IMR-90 (cell line): ENCODE measurements around the gene NUDT3. TPM values are rescaled to one million over a fixed set of nuclear protein-coding genes. Genes with fewer than 3 reads are reported as not detected.

Experiments used
- ATAC-seq: fragments of 200-7000 bp; cut with Tn5 transposase; 2 replicates; pipeline ENCODE4 v1.9.1; 2020; ENCODE audit warnings: low read depth, mild to moderate bottlenecking, moderate library complexity
- BruUV-seq: library from RNA; stranded (reverse); fragments of 400-500 nt; replicated peaks from 2 replicates; lab custom pipeline; 2021; lab: Mats Ljungman, UMichigan
- CTCF ChIA-PET: fragments of 300-600 bp; formaldehyde crosslinking; extraction: SDS; loops from one replicate; lab custom pipeline; 2021; ENCODE audit warnings: antibody characterized with exemption; lab: Yijun Ruan, JAX
- POLR2A ChIA-PET: fragments of 300-600 bp; sonication (Branson Sonifier 250); formaldehyde crosslinking; loops from one replicate; lab custom pipeline; 2022; ENCODE audit warnings: antibody characterized with exemption; ENCODE audit not compliant: unreplicated experiment; lab: Charles Lee
- DNase-seq: peaks from one replicate; pipeline ENCODE4 v3.0.0; 2013
- H2AFZ ChIP-seq: replicated peaks from 2 replicates; pipeline ENCODE3; 2013; ENCODE audit warnings: low read length, mild to moderate bottlenecking; ENCODE audit not compliant: poor library complexity
- H2AK5ac ChIP-seq: 2 replicates; pipeline ENCODE4 v1.6.1; 2013; ENCODE audit warnings: low read depth, low read length, inconsistent platforms
- H2AK9ac ChIP-seq: replicated peaks from 2 replicates; pipeline ENCODE3; 2013; ENCODE audit warnings: mild to moderate bottlenecking, low read depth, low read length, moderate library complexity; ENCODE audit not compliant: poor library complexity
- H2BK120ac ChIP-seq: 2 replicates; pipeline ENCODE4 v1.6.1; 2013; ENCODE audit warnings: low read depth, low read length, inconsistent platforms
- H2BK15ac ChIP-seq: 3 replicates; pipeline ENCODE4 v1.6.1; 2013; ENCODE audit warnings: low read depth, low read length, inconsistent platforms
- H2BK20ac ChIP-seq: 2 replicates; pipeline ENCODE4 v1.6.1; 2013; ENCODE audit warnings: low read depth, mild to moderate bottlenecking, inconsistent platforms, low read length, moderate library complexity
- H2BK5ac ChIP-seq: 2 replicates; pipeline ENCODE4 v1.6.1; 2013; ENCODE audit warnings: mild to moderate bottlenecking, low read depth, low read length, inconsistent platforms; ENCODE audit not compliant: poor library complexity, severe bottlenecking
- H3K14ac ChIP-seq: replicated peaks from 2 replicates; pipeline ENCODE4 v1.6.1; 2013; ENCODE audit warnings: low read depth, low read length, inconsistent platforms
- H3K18ac ChIP-seq: 2 replicates; pipeline ENCODE4 v1.6.1; 2013; ENCODE audit warnings: low read depth, low read length, control low read depth
- H3K23ac ChIP-seq: 2 replicates; pipeline ENCODE4 v1.6.1; 2013; ENCODE audit warnings: low read depth, low read length, inconsistent platforms
- H3K27ac ChIP-seq: 2 replicates; pipeline ENCODE4 v1.5.1; 2013; ENCODE audit warnings: mild to moderate bottlenecking, control low read depth, low read length; ENCODE audit not compliant: insufficient read depth
- H3K27me3 ChIP-seq: 2 replicates; pipeline ENCODE4 v1.6.1; 2013; ENCODE audit warnings: low read length; ENCODE audit not compliant: control insufficient read depth, insufficient read depth
- H3K36me3 ChIP-seq: 2 replicates; pipeline ENCODE4 v1.6.1; 2013; ENCODE audit warnings: low read length, mixed read lengths; ENCODE audit not compliant: control insufficient read depth, insufficient read depth
- H3K4ac ChIP-seq: 2 replicates; pipeline ENCODE4 v1.6.1; 2013; ENCODE audit warnings: low read depth, low read length, inconsistent platforms
- H3K4me1 ChIP-seq: 2 replicates; pipeline ENCODE4 v1.6.1; 2013; ENCODE audit warnings: low read length, mixed read lengths; ENCODE audit not compliant: control insufficient read depth, insufficient read depth
- H3K4me2 ChIP-seq: 2 replicates; pipeline ENCODE4 v1.6.1; 2013; ENCODE audit warnings: low read depth, mild to moderate bottlenecking, control low read depth, low read length, moderate library complexity
- H3K4me3 ChIP-seq: 2 replicates; pipeline ENCODE4 v1.5.1; 2013; ENCODE audit warnings: low read depth, mild to moderate bottlenecking, control low read depth, low read length, moderate library complexity; ENCODE audit not compliant: insufficient read depth
- H3K56ac ChIP-seq: 2 replicates; pipeline ENCODE4 v1.6.1; 2013; ENCODE audit warnings: low read length, inconsistent platforms; ENCODE audit not compliant: insufficient read depth; ENCODE audit errors: extremely low read depth
- H3K79me1 ChIP-seq, 2 experiments: 2 replicates each; pipeline ENCODE4 v1.6.1; 2013; ENCODE audit warnings: low read length in 2 of 2, inconsistent platforms in 1 of 2, low read depth in 1 of 2
- H3K9ac ChIP-seq: 2 replicates; pipeline ENCODE4 v1.6.1; 2013; ENCODE audit warnings: low read depth, low read length, control low read depth
- H3K9me1 ChIP-seq: 2 replicates; pipeline ENCODE4 v1.6.1; 2013; ENCODE audit warnings: low read length, inconsistent platforms; ENCODE audit not compliant: insufficient read depth
- H3K9me3 ChIP-seq: 2 replicates; pipeline ENCODE4 v1.6.1; 2013; ENCODE audit warnings: low read length; ENCODE audit not compliant: control insufficient read depth, insufficient read depth
- H4K20me1 ChIP-seq: 2 replicates; pipeline ENCODE4 v1.6.1; 2013; ENCODE audit warnings: low read length, inconsistent platforms; ENCODE audit not compliant: insufficient read depth
- H4K5ac ChIP-seq: 2 replicates; pipeline ENCODE4 v1.6.1; 2013; ENCODE audit warnings: mild to moderate bottlenecking, low read depth, low read length, control low read depth
- H4K8ac ChIP-seq, 2 experiments: 2 replicates each; pipeline ENCODE4 v1.6.1; 2013; ENCODE audit warnings: low read depth in 2 of 2, low read length in 2 of 2, control low read depth in 1 of 2, inconsistent platforms in 1 of 2
- H4K91ac ChIP-seq: 2 replicates; pipeline ENCODE4 v1.6.1; 2013; ENCODE audit warnings: low read depth, low read length, inconsistent platforms; ENCODE audit not compliant: insufficient read depth
- BHLHE40 ChIP-seq: fragments of 150-350 bp; IDR thresholded peaks from 2 replicates; pipeline ENCODE4 v1.6.1; 2016; ENCODE audit warnings: mild to moderate bottlenecking, low read depth, low read length
- CEBPB ChIP-seq: IDR thresholded peaks from 2 replicates; pipeline ENCODE4 v1.6.1; 2012; ENCODE audit warnings: low read depth, low read length, improper control_type of control experiment
- FOS ChIP-seq: fragments of 150-350 bp; IDR thresholded peaks from 2 replicates; pipeline ENCODE4 v1.6.1; 2016; ENCODE audit warnings: low read depth, low read length
- MAFK ChIP-seq: IDR thresholded peaks from 2 replicates; pipeline ENCODE4 v1.6.1; 2012; ENCODE audit warnings: low read depth, low read length, improper control_type of control experiment
- MAZ ChIP-seq: IDR thresholded peaks from 2 replicates; pipeline ENCODE4 v1.6.1; 2012; ENCODE audit warnings: low read depth, mild to moderate bottlenecking, low read length, improper control_type of control experiment, moderate library complexity, borderline replicate concordance
- NFE2L2 ChIP-seq: fragments of 150-350 bp; IDR thresholded peaks from 2 replicates; pipeline ENCODE4 v1.6.1; 2016; ENCODE audit warnings: low read depth, mild to moderate bottlenecking, low read length
- POLR2A ChIP-seq: IDR thresholded peaks from 2 replicates; pipeline ENCODE4 v1.6.1; 2012; ENCODE audit warnings: mild to moderate bottlenecking, low read depth, low read length
- RAD21 ChIP-seq: IDR thresholded peaks from 2 replicates; pipeline ENCODE4 v1.6.1; 2012; ENCODE audit warnings: low read length, improper control_type of control experiment
- RFX5 ChIP-seq: IDR thresholded peaks from 2 replicates; pipeline ENCODE4 v1.8.0; 2012; ENCODE audit warnings: low read depth, mild to moderate bottlenecking, low read length, moderate library complexity
- SMC3 ChIP-seq: fragments of 150-350 bp; IDR thresholded peaks from 2 replicates; pipeline ENCODE4 v1.6.1; 2016; ENCODE audit warnings: low read depth, mild to moderate bottlenecking, antibody characterized with exemption, low read length, moderate library complexity
- WGBS, 2 experiments: methylation state at CpG; one replicate each; pipeline versions ENCODE4 v1.1.5 to v1.1.7; 2013; ENCODE audit warnings: missing lambda C conversion rate in 2 of 2; ENCODE audit not compliant: insufficient read length in 1 of 2; ENCODE audit errors: extremely low coverage in 2 of 2; 5-methylcytosine and 5-hydroxymethylcytosine counted together
- dilution Hi-C: fragments of 300-500 bp; cut with HindIII; formaldehyde crosslinking; loops from one replicate; pipeline ENCODE4 v1.14.3; 2018; ENCODE audit warnings: low sequenced_read_pairs; ENCODE audit not compliant: unreplicated experiment
- in situ Hi-C: fragments of 300-500 bp; cut with MboI; formaldehyde crosslinking; loops from 3 replicates; pipeline ENCODE4 v1.14.3; 2019; ENCODE audit warnings: low sequenced_read_pairs, inconsistent platforms, mixed read lengths
- intact Hi-C: fragments of 100-400 bp; cut with micrococcal nuclease; formaldehyde crosslinking; loops from 2 replicates; pipeline ENCODE4 v1.10.0; 2022
- polyA plus RNA-seq, 3 experiments: library from polyadenylated mRNA; depleted of rRNA; stranded (reverse); fragments of >200 nt; gene quantifications; 2 replicates each; pipeline ENCODE4 v1.2.3, GENCODE V29; 2012; ENCODE audit warnings: low replicate concordance in 1 of 3
- total RNA-seq: library from RNA; depleted of rRNA; stranded (reverse); fragments of >200 nt; gene quantifications from 2 replicates; pipeline ENCODE4 v1.2.3, GENCODE V29; 2012
- TF ChIP-seq, protein P1 (sequence below): conservative IDR thresholded peaks from 2 replicates; pipeline ENCODE4 v1.5.1; 2012; ENCODE audit warnings: mild to moderate bottlenecking, low read depth, low read length, improper control_type of control experiment
- TF ChIP-seq, protein P2 (sequence below): fragments of 150-350 bp; IDR thresholded peaks from 2 replicates; pipeline ENCODE4 v1.6.1; 2017; ENCODE audit warnings: mild to moderate bottlenecking, antibody characterized with exemption, low read length, low read depth

NUDT3 gene
- total and polyA plus RNA-seq, 2 of the 4 experiments (the other 2 are of a cell fraction): 10.1 to 17.2 TPM

DNA sequence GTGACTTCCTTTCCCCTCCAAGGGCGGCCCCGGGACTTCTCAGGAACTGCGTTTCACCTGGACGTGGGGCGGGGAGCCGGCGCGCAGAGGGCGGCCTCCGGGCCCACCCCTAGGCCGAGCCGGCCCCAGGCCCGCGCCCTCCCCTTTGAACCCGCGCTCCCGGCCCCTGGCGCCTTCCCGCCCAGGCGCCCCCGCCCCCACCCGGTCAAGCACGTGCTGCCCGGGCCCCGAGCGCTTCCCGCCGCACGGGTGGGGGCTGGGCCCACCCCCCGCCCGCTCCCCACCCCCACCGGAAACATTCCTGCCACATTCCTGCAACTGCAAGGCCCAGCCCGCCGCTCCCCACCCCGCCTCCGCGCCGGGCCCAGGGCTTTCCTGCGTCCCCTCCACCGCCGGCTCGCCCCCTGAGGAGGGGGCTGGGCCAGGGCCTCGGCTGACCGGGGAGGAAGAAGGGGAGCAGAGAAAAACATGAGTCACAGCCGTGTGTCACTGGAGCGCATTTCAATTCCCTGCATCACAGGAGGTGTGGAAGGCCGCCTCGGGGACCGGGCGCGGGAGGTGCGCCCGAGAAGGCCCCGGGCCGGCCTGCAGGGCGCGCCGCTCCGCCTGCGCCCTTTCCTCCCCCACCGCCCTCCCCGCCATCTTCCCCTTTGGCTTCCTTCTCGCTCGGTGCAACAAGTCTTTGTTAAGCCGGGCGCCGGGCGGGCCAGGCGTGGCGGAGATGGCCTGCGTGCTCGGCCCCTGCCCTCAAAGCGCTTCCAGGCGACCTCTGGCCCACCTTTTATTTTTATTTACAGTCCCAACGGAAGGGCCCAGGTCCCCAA, 156.9 kb downstream of the NUDT3 start:
- peak overlapping the region; percentile 83 for H2AK9ac ChIP-seq
- no TSS peak for BruUV-seq
- peak overlapping the region; percentile 56 for H3K27ac ChIP-seq
- 5% methylated on average over 16 of the region's 75 CpGs; no CpG with 5 or more reads in 1 of the 2 experiments for WGBS, 2 experiments
- intact Hi-C loops (loop anchor here (2.0 to 5.0 kb wide), 2 partner anchors 23 to 38 kb away; no protein-coding TSS in a partner anchor), in situ Hi-C loops (no loop called here), dilution Hi-C loops (no loop called here)
- H2BK120ac ChIP-seq: peak overlapping the region; percentile 66; the same call in 1 of the 2 replicates
- H2AK5ac ChIP-seq: peak overlapping the region; percentile 93
- ChIA-PET CTCF (no interaction called here), POLR2A (no interaction called here)
- H3K9me3 ChIP-seq: no peaks in the 10 kb centered on the region
- ATAC-seq: peak; percentile 36
- peak overlapping the region; percentile 96 for H3K4me2 ChIP-seq
- peak overlapping the region; percentile 42 for H3K18ac ChIP-seq
- H4K8ac ChIP-seq: peak overlapping the region; percentile 52 to 94
- peak overlapping the region; percentile 38; the same call in 1 of the 3 replicates for H2BK15ac ChIP-seq
- peak overlapping the region; percentile 5; the same call in 1 of the 2 replicates for H3K4me3 ChIP-seq
- H3K79me1 ChIP-seq: peaks cover 0 to 17% of the 10 kb centered on the region in 2 experiments; a peak in 2 of 4 replicates
- peak; percentile 92 for DNase-seq
- peaks cover 20% of the 10 kb centered on the region for H4K20me1 ChIP-seq
- peaks cover 19% of the 10 kb centered on the region for H3K4me1 ChIP-seq
- peak overlapping the region; percentile 31 for H4K5ac ChIP-seq
- peak overlapping the region; percentile 86 for H3K14ac ChIP-seq
- TF ChIP-seq MAZ (peak; percentile 68; the same call in 1 of the 2 replicates), RFX5 (no peak), CEBPB (no peak), POLR2A (peak; percentile 82), MAFK (no peak), RAD21 (0 out of 2 replicates have a peak, but pooled peaks have one; percentile 23), BHLHE40 (peak; percentile 48; the same call in 1 of the 2 replicates), NFE2L2 (peak; percentile 12; the same call in 1 of the 2 replicates), SMC3 (peak; percentile 17; the same call in 1 of the 2 replicates), FOS (peak; percentile 84)
- TF ChIP-seq, protein P1, sequence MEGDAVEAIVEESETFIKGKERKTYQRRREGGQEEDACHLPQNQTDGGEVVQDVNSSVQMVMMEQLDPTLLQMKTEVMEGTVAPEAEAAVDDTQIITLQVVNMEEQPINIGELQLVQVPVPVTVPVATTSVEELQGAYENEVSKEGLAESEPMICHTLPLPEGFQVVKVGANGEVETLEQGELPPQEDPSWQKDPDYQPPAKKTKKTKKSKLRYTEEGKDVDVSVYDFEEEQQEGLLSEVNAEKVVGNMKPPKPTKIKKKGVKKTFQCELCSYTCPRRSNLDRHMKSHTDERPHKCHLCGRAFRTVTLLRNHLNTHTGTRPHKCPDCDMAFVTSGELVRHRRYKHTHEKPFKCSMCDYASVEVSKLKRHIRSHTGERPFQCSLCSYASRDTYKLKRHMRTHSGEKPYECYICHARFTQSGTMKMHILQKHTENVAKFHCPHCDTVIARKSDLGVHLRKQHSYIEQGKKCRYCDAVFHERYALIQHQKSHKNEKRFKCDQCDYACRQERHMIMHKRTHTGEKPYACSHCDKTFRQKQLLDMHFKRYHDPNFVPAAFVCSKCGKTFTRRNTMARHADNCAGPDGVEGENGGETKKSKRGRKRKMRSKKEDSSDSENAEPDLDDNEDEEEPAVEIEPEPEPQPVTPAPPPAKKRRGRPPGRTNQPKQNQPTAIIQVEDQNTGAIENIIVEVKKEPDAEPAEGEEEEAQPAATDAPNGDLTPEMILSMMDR: peak; percentile 15; the same call in 1 of the 2 replicates
- TF ChIP-seq, protein P2, sequence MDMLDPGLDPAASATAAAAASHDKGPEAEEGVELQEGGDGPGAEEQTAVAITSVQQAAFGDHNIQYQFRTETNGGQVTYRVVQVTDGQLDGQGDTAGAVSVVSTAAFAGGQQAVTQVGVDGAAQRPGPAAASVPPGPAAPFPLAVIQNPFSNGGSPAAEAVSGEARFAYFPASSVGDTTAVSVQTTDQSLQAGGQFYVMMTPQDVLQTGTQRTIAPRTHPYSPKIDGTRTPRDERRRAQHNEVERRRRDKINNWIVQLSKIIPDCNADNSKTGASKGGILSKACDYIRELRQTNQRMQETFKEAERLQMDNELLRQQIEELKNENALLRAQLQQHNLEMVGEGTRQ: peak; percentile 20; the same call in 1 of the 2 replicates
- H3K23ac ChIP-seq: peak overlapping the region; percentile 88; the same call in 1 of the 2 replicates
- H4K91ac ChIP-seq: peak overlapping the region; percentile 53
- peaks cover 9% of the 10 kb centered on the region; the same call in 1 of the 2 replicates for H3K9me1 ChIP-seq
- H3K56ac ChIP-seq: peak overlapping the region; percentile 46
- H3K36me3 ChIP-seq: no peaks in the 10 kb centered on the region; the same call in 1 of the 2 replicates
- peak overlapping the region; percentile 77 for H3K4ac ChIP-seq
- H2BK5ac ChIP-seq: peak overlapping the region; percentile 69
- H3K9ac ChIP-seq: peak overlapping the region; percentile 34; the same call in 1 of the 2 replicates
- peak overlapping the region; percentile 59; the same call in 1 of the 2 replicates for H2BK20ac ChIP-seq
- H3K27me3 ChIP-seq: no peaks in the 10 kb centered on the region
- peak overlapping the region; percentile 64 for H2AFZ ChIP-seq
